ENCODE results near the gene HSD17B4. TPM values are rescaled to one million over a fixed set of nuclear protein-coding genes. Genes with fewer than 3 reads are reported as not detected.

Gene HSD17B4
- total RNA-seq, 1 experiment from 2014 or later: 107 TPM

DNA sequence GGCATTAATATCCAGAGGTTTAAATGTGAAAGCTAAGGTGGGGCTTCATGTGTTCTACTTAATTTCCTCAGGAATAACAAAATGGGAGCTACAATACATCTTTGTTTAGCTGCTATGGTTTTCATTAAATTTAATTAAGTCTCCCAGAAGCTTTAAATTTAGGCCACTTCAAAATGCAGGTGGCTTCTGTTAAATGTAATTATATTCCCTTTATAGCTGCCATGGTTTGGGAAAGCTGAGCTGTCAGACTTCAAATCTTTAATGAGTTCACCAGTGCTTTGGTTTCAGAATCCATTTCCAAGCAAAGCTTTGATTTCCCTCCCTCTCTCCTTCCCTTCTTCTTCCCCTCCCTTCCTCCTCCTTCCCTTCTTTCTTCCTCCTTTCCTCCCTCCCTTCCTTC is 118.6 kb downstream of the HSD17B4 start:
- Histone ChIP-seq H3K4me1 (ENCODE audit: control insufficient read depth, insufficient read depth, low read length) (no peaks in the 10 kb centered on the region), H3K27ac (ENCODE audit: low read length) (no peak overlapping the region), H3K27me3 (ENCODE audit: control insufficient read depth, insufficient read depth, low read length) (no peaks in the 10 kb centered on the region), H3K9me3 (ENCODE audit: control insufficient read depth, insufficient read depth, low read depth, low read length) (no peaks in the 10 kb centered on the region), H3K36me3 (ENCODE audit: control insufficient read depth, insufficient read depth, low read length) (no peaks in the 10 kb centered on the region), H3K4me3 (ENCODE audit: low read depth in 2 of 2, low read length in 2 of 2) (no peak overlapping the region)
- in situ Hi-C loops (cut with HindIII; ENCODE audit: low pct_unique_long_range_greater_than_20kb, low sequenced_read_pairs): no loop called here
- DNase-seq (ENCODE audit: low read depth, low spot score) (no peak), ATAC-seq (no peak)
- BruUV-seq (replicated peaks): no TSS peak
- intact Hi-C loops (cut with micrococcal nuclease; ENCODE audit: unreplicated experiment): no loop called here
- CTCF ChIA-PET: no interaction called here
- POLR2A ChIA-PET: interaction anchor here (0.7 kb wide), 1 partner anchor 1262 kb away, joined by 3 read pairs; no protein-coding TSS in a partner anchor
- TF ChIP-seq, protein P1, sequence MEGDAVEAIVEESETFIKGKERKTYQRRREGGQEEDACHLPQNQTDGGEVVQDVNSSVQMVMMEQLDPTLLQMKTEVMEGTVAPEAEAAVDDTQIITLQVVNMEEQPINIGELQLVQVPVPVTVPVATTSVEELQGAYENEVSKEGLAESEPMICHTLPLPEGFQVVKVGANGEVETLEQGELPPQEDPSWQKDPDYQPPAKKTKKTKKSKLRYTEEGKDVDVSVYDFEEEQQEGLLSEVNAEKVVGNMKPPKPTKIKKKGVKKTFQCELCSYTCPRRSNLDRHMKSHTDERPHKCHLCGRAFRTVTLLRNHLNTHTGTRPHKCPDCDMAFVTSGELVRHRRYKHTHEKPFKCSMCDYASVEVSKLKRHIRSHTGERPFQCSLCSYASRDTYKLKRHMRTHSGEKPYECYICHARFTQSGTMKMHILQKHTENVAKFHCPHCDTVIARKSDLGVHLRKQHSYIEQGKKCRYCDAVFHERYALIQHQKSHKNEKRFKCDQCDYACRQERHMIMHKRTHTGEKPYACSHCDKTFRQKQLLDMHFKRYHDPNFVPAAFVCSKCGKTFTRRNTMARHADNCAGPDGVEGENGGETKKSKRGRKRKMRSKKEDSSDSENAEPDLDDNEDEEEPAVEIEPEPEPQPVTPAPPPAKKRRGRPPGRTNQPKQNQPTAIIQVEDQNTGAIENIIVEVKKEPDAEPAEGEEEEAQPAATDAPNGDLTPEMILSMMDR (IDR thresholded peaks at IDR 0.05): no peak
- no peak for TF ChIP-seq TCF7L2 (IDR thresholded peaks at IDR 0.05; ENCODE audit: low read depth, low read length)
- TF ChIP-seq SIN3A (IDR thresholded peaks at IDR 0.05; ENCODE audit: borderline replicate concordance, insufficient read depth, low read depth, low read length): no peak
- TF ChIP-seq POLR2AphosphoS5 (IDR thresholded peaks at IDR 0.05; ENCODE audit: low read depth, low read length): no peak
- TF ChIP-seq, protein P2, sequence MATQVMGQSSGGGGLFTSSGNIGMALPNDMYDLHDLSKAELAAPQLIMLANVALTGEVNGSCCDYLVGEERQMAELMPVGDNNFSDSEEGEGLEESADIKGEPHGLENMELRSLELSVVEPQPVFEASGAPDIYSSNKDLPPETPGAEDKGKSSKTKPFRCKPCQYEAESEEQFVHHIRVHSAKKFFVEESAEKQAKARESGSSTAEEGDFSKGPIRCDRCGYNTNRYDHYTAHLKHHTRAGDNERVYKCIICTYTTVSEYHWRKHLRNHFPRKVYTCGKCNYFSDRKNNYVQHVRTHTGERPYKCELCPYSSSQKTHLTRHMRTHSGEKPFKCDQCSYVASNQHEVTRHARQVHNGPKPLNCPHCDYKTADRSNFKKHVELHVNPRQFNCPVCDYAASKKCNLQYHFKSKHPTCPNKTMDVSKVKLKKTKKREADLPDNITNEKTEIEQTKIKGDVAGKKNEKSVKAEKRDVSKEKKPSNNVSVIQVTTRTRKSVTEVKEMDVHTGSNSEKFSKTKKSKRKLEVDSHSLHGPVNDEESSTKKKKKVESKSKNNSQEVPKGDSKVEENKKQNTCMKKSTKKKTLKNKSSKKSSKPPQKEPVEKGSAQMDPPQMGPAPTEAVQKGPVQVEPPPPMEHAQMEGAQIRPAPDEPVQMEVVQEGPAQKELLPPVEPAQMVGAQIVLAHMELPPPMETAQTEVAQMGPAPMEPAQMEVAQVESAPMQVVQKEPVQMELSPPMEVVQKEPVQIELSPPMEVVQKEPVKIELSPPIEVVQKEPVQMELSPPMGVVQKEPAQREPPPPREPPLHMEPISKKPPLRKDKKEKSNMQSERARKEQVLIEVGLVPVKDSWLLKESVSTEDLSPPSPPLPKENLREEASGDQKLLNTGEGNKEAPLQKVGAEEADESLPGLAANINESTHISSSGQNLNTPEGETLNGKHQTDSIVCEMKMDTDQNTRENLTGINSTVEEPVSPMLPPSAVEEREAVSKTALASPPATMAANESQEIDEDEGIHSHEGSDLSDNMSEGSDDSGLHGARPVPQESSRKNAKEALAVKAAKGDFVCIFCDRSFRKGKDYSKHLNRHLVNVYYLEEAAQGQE (IDR thresholded peaks at IDR 0.05; ENCODE audit: insufficient read depth in 1 of 2, low read depth in 2 of 2, low read length in 1 of 2): no peak

DNA sequence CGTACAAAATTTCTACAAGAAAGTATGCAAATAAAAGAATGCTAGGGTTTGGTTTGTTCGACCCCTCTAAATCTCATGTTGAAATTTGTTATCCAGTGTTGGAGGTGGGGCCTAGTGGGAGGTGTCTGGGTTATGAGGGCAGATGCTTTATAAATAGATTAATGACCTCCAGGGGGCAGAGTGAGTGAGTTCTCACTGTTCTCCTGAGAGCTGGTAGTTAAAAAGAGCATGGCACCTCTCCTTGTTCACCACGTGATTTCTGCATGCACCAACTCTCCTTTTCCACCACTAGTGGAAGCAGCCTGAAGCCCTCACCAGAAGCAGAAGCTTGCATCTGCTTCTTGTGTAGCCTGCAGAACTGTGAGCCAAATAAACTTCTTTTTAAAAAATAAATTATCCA is 126.6 kb downstream of the HSD17B4 start:
- in situ Hi-C loops (cut with HindIII; ENCODE audit: low pct_unique_long_range_greater_than_20kb, low sequenced_read_pairs): no loop called here
- Histone ChIP-seq H3K27me3 (ENCODE audit: control insufficient read depth, insufficient read depth, low read length) (no peaks in the 10 kb centered on the region; the same call in 1 of the 2 replicates), H3K4me3 (ENCODE audit: low read depth in 2 of 2, low read length in 2 of 2) (no peak overlapping the region), H3K9me3 (ENCODE audit: control insufficient read depth, insufficient read depth, low read depth, low read length) (no peaks in the 10 kb centered on the region), H3K4me1 (ENCODE audit: control insufficient read depth, insufficient read depth, low read length) (no peaks in the 10 kb centered on the region), H3K36me3 (ENCODE audit: control insufficient read depth, insufficient read depth, low read length) (no peaks in the 10 kb centered on the region), H3K27ac (ENCODE audit: low read length) (no peak overlapping the region)
- ChIA-PET POLR2A (no interaction called here), CTCF (interaction anchor here (0.6 kb wide), 1 partner anchor 177 kb away, joined by 3 read pairs; no protein-coding TSS in a partner anchor)
- DNase-seq (ENCODE audit: low read depth, low spot score): no peak
- no TSS peak for BruUV-seq (replicated peaks)
- intact Hi-C loops (cut with micrococcal nuclease; ENCODE audit: unreplicated experiment): no loop called here
- ATAC-seq: no peak
- TF ChIP-seq, protein P1 (IDR thresholded peaks at IDR 0.05): peak; percentile 52
- TF ChIP-seq SIN3A (IDR thresholded peaks at IDR 0.05; ENCODE audit: borderline replicate concordance, insufficient read depth, low read depth, low read length) (no peak), POLR2AphosphoS5 (IDR thresholded peaks at IDR 0.05; ENCODE audit: low read depth, low read length) (no peak), TCF7L2 (IDR thresholded peaks at IDR 0.05; ENCODE audit: low read depth, low read length) (no peak)
- TF ChIP-seq, protein P2 (IDR thresholded peaks at IDR 0.05; ENCODE audit: insufficient read depth in 1 of 2, low read depth in 2 of 2, low read length in 1 of 2): no peak
